Liver (tissue), 9 donors: ENCODE results near the gene ENTPD3. TPM values are rescaled to one million over a fixed set of nuclear protein-coding genes. Genes with fewer than 3 reads are reported as not detected.

Experiments
- DNase-seq: peaks from one replicate; pipeline ENCODE4 v3.0.0-alpha.2; 2017; ENCODE audit warnings: low spot score
- H3K27ac ChIP-seq, 2 donors: one replicate each; pipeline ENCODE4 v1.7.0; 2013; ENCODE audit warnings: inconsistent platforms in 2 of 2, low read length in 2 of 2, control low read depth in 1 of 2, low read depth in 1 of 2, mild to moderate bottlenecking in 1 of 2
- H3K27me3 ChIP-seq, 4 donors: one replicate each; pipeline versions ENCODE4 v1.6.1 to v1.7.0; 2013; ENCODE audit warnings: low read length in 3 of 4, inconsistent platforms in 1 of 4, mild to moderate bottlenecking in 1 of 4, moderate library complexity in 1 of 4; ENCODE audit not compliant: control insufficient read depth in 4 of 4, insufficient read depth in 4 of 4
- H3K36me3 ChIP-seq, 4 donors: one replicate each; pipeline versions ENCODE4 v1.6.1 to v1.7.0; 2013; ENCODE audit warnings: low read length in 3 of 4, mild to moderate bottlenecking in 3 of 4, low read depth in 1 of 4, moderate library complexity in 1 of 4; ENCODE audit not compliant: control insufficient read depth in 4 of 4, insufficient read depth in 3 of 4
- H3K4me1 ChIP-seq, 4 donors: one replicate each; pipeline versions ENCODE4 v1.6.1 to v1.7.0; 2013; ENCODE audit warnings: low read length in 3 of 4, mild to moderate bottlenecking in 3 of 4, moderate library complexity in 1 of 4; ENCODE audit not compliant: control insufficient read depth in 4 of 4, insufficient read depth in 4 of 4
- H3K4me3 ChIP-seq, 3 donors: one replicate each; pipeline versions ENCODE4 v1.6.1 to v1.7.0; 2013; ENCODE audit warnings: low read length in 3 of 3, control low read depth in 1 of 3, low read depth in 1 of 3, mild to moderate bottlenecking in 1 of 3
- H3K9ac ChIP-seq, 2 donors: one replicate each; pipeline ENCODE4 v1.7.0; 2013; ENCODE audit warnings: low read length in 2 of 2, mild to moderate bottlenecking in 2 of 2, moderate library complexity in 2 of 2, control low read depth in 1 of 2, low read depth in 1 of 2
- H3K9me3 ChIP-seq, 4 donors: one replicate each; pipeline versions ENCODE4 v1.6.1 to v1.7.0; 2013; ENCODE audit warnings: low read length in 3 of 4; ENCODE audit not compliant: control insufficient read depth in 4 of 4
- ATF3 ChIP-seq: IDR thresholded peaks from 2 replicates; pipeline ENCODE4 v1.6.1; 2016; ENCODE audit warnings: antibody characterized with exemption
- CTCF ChIP-seq: fragments of 150-350 bp; IDR thresholded peaks from 2 replicates; pipeline ENCODE4 v1.5.1; 2017; ENCODE audit warnings: improper control_type of control experiment, low read depth, low read length; ENCODE audit not compliant: missing input control
- FOXA2 ChIP-seq: IDR thresholded peaks from 2 replicates; pipeline ENCODE4 v1.6.1; 2016; ENCODE audit warnings: antibody characterized with exemption
- JUND ChIP-seq, 2 donors: IDR thresholded peaks; 2 replicates each; pipeline ENCODE4 v1.6.1; 2016; ENCODE audit warnings: antibody characterized with exemption in 2 of 2
- MAX ChIP-seq: IDR thresholded peaks from 2 replicates; pipeline ENCODE4 v1.6.1; 2016; ENCODE audit warnings: antibody characterized with exemption
- NR2F2 ChIP-seq: IDR thresholded peaks from 2 replicates; pipeline ENCODE4 v1.6.1; 2016; ENCODE audit warnings: antibody characterized with exemption
- RAD21 ChIP-seq, 2 donors: IDR thresholded peaks; 2 replicates each; pipeline ENCODE4 v1.6.1; 2016; ENCODE audit warnings: antibody characterized with exemption in 2 of 2, mild to moderate bottlenecking in 2 of 2
- RXRA ChIP-seq, 2 donors: IDR thresholded peaks; 2 replicates each; pipeline ENCODE4 v1.6.1; 2017 to 2018; ENCODE audit warnings: antibody characterized with exemption in 2 of 2, mild to moderate bottlenecking in 1 of 2
- SP1 ChIP-seq: IDR thresholded peaks from 2 replicates; pipeline ENCODE4 v1.6.1; 2018; ENCODE audit warnings: antibody characterized with exemption, mild to moderate bottlenecking
- ZBTB33 ChIP-seq: IDR thresholded peaks from 2 replicates; pipeline ENCODE4 v1.6.1; 2016; ENCODE audit warnings: antibody characterized with exemption
- WGBS: extraction: QIAGEN DNeasy Blood & Tissue Kit; methylation state at CpG from one replicate; pipeline ENCODE4 v1.1.7; 2013; 5-methylcytosine and 5-hydroxymethylcytosine counted together
- polyA plus RNA-seq, 2 donors: library from polyadenylated mRNA; stranded (reverse) in 1 of 2; unstranded in 1 of 2; fragments of 200-250 nt in 1 of 2; fragments of >200 nt in 1 of 2; fragmentation: Nextera tagmentation in 1 of 2; extraction: Ambion mirVana in 1 of 2; gene quantifications; one replicate each; pipeline versions ENCODE4 v1.2.1 to v1.2.3, GENCODE V29; 2013 to 2015
- total RNA-seq, 2 donors: library from RNA; depleted of rRNA; stranded (reverse); fragments of >200 nt; gene quantifications; one replicate each; pipeline ENCODE4 v1.2.3, GENCODE V29; 2014
- donor health status: healthy.
- donor health status: healthy.
- donor health status: healthy.
- donor health status: healthy.
- donor health status: healthy.

Gene ENTPD3
- total and polyA plus RNA-seq, 4 donors = 0.08 TPM; not detected in 3

GRCh38 chr3:40453933-40454332 is 66.9 kb downstream of the ENTPD3 start:
- no peak for DNase-seq
- Histone ChIP-seq H3K4me3 (peak overlapping the region in 1 of 3 donors; percentile 63), H3K36me3 (peaks cover 0 to 6% (median 6%) of the 10 kb centered on the region in 4 donors), H3K9ac (peak overlapping the region in 1 of 2 donors; percentile 85), H3K4me1 (peaks cover 0 to 40% (median 22%) of the 10 kb centered on the region in 4 donors), H3K9me3 (no peaks in the 10 kb centered on the region), H3K27ac (peak overlapping the region; percentile 78 to 98), H3K27me3 (no peaks in the 10 kb centered on the region)
- WGBS = 46% methylated on average over 6 of the region's 6 CpGs
- TF ChIP-seq RXRA (IDR thresholded peaks at IDR 0.05) = no peak

- Histone ChIP-seq H3K36me3 (peaks cover 0 to 18% (median 14%) of the 10 kb centered on the region in 4 donors), H3K4me1 (peaks cover 0 to 40% (median 22%) of the 10 kb centered on the region in 4 donors), H3K9ac (no peak overlapping the region), H3K4me3 (no peak overlapping the region), H3K27ac (no peak overlapping the region), H3K27me3 (no peaks in the 10 kb centered on the region), H3K9me3 (no peaks in the 10 kb centered on the region)
- WGBS = 90% methylated on average over 4 of the region's 4 CpGs
- no peak for DNase-seq
- TF ChIP-seq NR2F2 = no peak
- no peak for TF ChIP-seq ZBTB33
Observed at GRCh38 chr3:40455328-40455727, 68.3 kb downstream of the ENTPD3 start.

- peak overlapping the region; percentile 88 to 95 for H3K27ac ChIP-seq
- no peaks in the 10 kb centered on the region for H3K27me3 ChIP-seq
- H3K4me1 ChIP-seq = peaks cover 0 to 40% (median 22%) of the 10 kb centered on the region in 4 donors
- TF ChIP-seq FOXA2 (no peak), JUND (IDR thresholded peaks at IDR 0.05) (no peak), MAX (no peak), ATF3 (no peak), SP1 (no peak), RAD21 (IDR thresholded peaks at IDR 0.05) (no peak), CTCF (no peak)
- WGBS = 56% methylated on average over 29 of the region's 29 CpGs
- H3K9ac ChIP-seq = peak overlapping the region; percentile 87 to 95
- H3K36me3 ChIP-seq = peaks cover 2 to 27% (median 23%) of the 10 kb centered on the region in 4 donors
- no peak for DNase-seq
- H3K9me3 ChIP-seq = no peaks in the 10 kb centered on the region
- peak overlapping the region; percentile 83 to 95 (median 93) for H3K4me3 ChIP-seq
Observed at GRCh38 chr3:40456279-40456939, 69.4 kb downstream of the ENTPD3 start.
